Stimulated activated CD4-positive, alpha-beta T cell treated with anti-CD3 and anti-CD28 coated beads, Interleukin-4, amount 100 ng/mL, for 1 hour (primary cell): ENCODE measurements around the gene POC1A.
A peak's percentile ranks its signal among the peaks of the same experiment; 100 is the strongest.

Source experiments
- DNase-seq: peaks from one replicate; pipeline ENCODE4 v3.0.0-alpha.2; 2020

Gene POC1A

DNA sequence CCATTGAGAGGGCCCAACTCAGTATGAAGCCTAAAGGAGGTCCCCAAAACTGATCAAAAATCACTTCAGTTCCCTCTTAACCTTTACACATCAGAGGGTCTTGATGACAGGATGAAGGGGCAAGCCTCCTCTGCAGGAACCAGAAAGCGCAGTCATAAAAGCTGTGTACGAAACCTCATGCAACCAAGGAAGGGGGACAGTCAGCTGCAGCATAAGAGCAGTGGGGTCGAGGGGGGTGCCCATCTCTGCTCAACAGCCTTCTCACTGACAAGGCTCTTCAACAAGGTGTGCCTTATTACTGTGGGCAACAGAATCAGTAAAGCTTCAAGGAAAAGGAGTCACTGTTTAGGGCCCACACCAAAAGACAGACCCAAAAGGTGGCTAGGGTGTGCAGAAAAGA lies 3.9 kb downstream of the POC1A start:
- no peak for DNase-seq

DNA sequence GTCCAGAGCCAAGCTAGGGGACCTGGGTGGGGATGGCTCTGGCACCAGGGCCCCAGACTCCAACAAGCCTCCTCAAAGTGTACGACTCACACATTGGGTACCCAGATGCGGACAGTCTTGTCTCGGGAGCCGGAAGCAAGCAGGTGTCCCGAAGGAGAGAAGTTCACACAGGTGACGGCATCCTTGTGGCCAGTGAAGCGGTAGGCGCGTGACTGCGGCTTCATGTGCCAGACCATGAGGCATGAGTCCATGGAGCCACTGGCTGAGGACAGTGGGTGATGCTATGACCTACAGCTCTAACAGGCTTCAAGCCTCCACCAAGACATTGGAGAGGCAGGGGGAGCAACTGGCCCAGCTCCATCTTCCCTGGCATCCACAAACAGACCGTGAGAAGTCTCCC lies 4.5 kb downstream of the POC1A start:
- no peak for DNase-seq

DNA sequence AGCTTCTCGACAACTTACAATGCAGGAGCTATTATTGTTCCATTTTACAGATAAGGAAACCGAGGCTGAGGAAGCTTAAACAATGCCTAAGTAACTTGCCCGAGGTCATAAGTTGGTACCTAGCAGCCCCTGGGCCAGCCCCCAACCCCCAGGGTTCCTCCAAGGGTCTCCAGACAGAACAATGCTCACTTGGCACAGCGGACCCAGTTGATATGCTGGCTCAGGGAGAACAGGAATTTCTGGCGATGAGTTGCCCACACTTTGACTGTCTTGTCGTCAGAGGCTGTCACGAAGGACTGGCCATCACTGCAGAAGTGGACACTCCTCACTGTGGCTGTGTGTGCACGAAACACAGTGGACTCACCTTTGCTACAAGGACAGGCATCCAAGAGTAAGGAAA lies 5.2 kb downstream of the POC1A start:
- DNase-seq: no peak

DNA sequence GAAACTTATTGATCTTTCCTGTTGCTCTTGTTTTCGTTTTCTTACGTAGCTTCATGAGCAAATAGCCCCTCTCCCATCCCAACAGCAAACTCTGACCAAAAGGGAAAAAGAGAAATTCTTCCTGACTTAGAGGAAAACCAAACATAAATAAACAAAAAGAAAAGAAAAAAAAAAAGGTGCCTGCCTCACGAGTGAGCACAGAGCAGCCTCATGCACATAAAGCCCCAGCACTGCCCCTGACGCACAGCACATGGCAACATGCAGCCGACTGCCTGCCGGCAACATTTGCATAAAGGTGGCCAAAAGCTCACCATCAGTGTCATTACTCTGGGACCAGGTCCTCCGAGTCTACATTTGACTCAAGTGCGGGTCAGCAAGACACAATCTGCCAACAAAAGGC lies 6.4 kb downstream of the POC1A start:
- no peak for DNase-seq

DNA sequence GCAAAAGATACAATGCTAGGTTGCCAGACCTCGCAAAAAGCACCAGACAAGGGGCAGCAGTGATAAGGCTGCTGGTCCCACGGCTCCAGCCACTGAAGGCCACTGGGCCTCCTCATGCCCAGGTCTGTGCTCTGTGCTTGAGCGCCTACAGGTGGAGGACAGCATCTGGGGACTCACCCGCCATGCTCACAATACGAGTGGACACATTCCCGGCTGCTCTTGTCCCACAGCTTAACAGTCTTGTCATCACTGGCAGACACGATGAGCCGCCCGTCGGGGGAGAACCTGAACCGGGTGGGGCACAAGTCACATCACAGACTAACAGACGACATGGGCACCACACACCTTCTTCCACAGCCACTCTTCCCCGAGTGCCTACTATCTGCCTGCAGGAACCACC lies 7.4 kb downstream of the POC1A start:
- DNase-seq: no peak

DNA sequence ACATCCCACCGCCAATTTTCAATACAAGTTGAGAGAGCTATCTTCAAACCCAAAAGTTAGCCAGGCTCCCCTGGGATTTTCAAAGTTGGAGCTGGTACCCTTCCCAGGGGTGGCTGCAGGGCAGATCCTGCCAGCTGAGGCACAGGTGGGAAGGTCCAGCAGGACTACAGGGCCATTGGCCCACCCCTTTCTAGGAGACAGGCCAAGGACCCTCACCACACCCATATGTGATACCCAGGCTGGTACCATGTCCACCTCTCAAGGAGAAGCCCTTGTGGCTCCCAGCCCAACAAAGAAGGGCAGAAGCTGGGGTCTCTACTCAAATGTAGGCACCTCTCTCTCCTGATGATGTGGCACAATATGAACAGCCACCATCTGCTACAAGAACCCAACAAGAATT lies 8.0 kb downstream of the POC1A start:
- DNase-seq: no peak

DNA sequence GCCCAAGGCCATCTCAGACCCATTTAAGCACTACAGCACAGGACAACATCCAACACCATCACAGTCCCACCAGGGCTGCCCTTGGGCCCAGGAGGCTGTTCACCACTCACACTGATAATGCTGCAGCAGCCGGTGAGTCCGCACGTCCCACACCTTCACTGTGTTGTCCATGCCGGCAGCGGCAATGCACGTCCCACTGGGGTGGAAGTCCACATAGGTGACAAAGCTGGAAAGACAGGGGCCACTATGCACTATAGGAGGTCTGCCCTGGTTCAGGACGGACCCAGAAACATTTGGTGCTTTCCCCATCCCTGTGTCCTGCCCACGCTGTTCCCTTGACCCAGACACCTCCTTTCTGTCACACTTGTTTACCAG lies 8.5 kb downstream of the POC1A start:
- no peak for DNase-seq

DNA sequence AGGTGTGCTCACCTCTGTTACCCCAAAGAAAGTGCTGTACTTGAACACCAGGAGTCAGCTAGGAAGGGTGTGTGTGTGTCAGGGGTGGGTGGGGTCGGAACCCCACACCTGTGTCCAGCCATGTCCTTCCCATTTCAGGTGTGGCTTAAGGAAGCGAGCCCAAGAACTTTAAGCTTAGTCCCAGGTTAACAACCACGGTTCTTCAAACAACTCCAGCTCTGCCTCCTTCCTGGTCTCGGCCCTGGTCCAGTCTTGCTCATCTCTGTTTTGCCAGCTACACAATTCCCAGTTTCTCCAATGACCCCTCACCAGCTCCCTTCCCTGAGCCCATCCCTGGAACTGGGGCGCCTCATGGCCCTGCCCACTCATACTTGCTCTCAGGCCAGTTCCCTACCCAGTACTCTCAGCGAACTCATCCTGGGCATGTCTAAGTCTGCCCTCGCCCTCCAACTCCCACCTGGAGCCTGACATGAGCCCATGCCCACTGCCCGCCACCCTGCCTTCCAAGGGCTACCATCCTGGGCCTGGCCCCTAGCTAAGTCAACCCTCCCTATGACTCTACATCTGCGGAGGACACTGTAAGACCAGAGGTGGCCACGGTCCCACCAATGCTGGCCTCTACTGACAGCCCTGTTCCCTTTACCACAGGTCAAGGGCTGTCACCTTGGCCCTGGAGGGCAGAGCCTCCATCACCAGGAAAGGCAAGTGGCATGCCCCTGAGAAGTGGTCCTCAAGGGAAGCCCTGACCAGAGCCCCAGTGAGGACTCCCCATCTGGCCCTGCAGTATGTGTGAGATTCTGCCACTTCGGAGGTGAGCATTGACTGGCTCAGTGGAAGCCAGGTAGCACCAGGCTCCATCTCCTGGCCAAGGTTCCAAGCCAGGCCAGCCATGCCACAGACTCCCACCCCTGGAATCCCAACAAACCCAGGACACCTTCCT lies 9.2 kb downstream of the POC1A start:
- DNase-seq: no peak

DNA sequence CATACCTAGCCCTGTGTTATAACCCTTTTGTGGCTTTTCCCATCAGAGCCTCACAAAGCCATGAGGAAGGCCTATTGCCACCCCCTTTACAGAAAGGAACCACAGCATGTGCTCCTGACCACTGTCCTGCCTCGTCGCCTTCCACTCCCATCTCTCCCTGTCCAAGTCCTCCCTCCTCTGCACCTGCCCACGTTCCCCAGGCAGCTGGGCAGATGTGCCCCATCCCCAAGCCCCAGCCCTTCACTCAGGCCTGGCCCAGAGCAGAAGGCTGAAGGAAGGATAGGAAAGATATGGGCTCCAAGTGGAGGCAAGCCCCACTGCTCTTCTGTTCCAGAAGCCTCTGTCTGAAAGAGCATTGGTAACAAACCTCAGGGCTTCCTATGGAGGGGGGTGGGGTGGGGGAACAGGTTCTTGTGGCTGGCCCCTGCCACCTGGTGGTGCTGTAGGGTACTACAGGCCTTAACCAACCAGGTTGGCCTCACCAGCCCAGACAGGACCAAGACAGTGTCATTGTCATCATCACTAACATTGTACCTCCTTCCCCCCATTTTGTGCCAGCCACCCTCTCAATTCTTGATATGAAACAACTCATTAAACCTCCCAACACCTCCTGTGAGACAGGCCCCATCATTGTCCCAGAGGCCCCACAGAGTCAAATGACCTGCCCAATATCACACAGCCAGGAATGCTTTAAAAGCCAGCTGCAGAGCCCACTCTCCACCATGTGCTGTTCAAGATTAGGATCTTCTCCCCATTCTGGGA lies 10.0 kb downstream of the POC1A start:
- peak; percentile 85 for DNase-seq

DNA sequence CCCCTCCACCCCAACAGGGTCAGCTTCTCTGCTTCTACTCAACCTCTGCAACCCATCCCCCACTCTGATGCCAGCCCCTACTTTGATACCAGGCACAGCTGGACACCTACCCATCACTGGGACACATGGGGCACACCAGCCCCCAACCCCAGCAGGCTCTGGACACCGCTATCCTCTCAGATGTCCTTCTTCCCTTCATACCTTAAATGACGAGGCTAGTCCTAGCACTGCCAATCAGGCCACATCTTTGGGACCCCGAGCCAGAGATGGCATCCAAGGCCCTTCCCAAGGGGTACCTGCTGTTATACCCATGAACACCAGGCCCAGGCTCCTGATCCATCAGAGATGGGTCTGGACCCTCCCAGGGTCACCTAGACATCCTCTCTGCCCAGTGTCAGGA lies 10.6 kb downstream of the POC1A start:
- DNase-seq: no peak

DNA sequence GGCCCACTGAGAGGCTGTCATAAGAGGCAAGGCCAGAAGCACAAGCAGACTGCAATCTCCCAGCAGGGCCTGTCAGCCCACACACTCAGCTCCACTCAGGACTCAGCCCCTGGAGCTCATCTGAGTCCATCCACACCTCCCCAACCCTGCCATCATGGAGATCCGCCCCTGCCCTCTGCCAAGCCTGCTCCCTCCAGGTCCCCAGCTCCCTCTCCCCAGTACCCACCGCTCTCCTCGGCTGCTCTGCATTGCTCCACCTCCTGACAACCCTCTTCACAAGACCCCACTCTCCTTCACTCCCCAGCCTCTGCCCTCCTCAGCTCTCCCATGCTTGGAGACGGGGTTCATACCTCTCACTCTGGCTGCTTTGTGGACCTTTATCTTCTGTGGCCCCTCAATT lies 11.1 kb downstream of the POC1A start:
- no peak for DNase-seq

DNA sequence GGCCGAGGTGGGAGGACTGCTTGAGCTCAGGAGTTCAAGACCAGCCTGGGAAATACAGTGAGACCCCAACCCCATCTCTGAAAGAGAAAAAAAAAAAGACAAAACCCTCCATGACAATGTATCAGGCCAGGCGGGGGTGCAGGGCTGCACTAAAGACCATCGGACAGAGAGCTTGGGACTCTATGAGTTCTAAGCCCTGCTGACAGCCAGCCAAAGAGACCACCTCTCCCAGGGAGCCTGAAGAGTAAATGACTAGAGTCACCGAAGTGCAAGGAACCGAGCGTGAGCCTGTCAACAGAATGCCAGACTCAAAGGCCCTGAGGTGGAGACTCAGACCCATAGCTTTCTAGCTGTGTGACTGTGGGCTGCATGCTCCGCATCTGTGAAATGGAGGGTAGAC lies 12.5 kb downstream of the POC1A start:
- DNase-seq: no peak

DNA sequence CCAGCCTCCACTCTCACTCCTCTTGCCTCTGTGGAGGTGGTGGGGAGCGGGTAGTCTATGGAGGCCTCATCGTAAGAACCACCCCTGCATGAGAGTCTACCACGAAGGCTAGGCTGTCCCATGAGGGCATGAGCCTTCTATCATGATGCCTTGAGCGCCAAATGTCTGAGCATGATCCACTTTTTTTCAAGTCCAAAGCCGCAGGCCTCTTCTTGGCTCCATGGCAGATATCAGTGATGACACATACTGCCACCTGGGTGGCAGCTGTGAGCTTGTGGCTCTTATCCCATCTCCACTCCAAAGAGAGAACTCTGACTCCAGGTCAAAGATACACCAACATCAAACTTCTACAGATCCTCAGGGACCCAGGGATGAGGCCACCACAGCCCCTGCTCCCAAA lies 13.5 kb downstream of the POC1A start:
- no peak for DNase-seq

DNA sequence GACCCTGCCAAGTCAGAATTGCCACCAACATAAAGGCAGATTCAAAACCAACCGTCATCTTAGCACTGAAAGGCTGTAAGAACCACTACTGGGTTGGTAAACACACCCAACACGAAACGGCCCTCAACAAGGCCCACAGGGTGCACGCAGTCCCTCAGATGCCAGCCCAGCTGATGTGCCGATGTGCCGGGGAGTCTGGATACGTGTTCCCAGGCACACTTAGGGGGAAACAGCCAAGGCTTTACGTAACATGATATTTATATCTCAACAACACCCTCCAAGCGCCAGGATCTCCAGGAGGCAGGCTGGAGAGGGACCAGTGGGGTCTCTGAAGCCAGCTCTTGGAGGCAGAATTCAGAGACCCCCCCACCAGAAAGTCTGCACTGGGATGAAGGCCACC lies 14.2 kb downstream of the POC1A start:
- no peak for DNase-seq

DNA sequence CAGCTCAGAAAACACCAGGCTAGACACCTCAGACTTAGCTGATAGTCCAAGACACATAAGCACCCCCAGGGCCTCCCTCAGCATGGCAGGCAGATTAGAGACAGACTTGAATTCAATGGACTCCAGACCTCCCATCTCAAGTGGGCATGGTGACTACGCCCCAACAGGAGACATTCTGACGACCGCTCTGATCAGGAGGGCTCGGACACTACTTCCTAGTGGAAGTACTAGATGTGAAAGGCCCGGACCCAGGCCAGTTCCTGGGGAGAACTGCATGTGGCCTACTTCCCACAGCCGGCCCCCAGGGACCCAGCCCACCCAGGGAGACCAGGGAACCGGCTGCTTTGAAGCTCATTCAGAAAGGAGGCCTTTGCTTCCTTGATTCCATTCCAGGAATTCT lies 16.9 kb downstream of the POC1A start:
- no peak for DNase-seq

DNA sequence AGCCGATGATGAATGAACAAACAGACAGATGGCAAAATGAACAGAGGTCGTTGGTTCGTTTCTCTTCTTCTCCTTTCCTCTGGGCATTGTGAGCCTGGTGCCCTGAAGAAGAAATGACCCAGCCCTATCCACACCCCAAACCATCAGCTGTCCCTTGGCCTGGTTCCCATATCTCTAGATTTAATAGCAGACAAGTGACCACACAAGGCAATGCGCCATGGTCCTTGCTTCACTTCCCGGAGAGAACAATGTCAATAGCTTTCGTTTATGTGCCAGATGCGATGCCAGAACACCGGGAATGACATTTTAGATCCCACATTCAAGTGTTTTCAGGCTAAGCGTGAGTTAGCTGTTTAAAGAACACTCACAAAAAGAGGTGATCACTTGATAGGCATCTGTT lies 17.7 kb downstream of the POC1A start:
- no peak for DNase-seq

DNA sequence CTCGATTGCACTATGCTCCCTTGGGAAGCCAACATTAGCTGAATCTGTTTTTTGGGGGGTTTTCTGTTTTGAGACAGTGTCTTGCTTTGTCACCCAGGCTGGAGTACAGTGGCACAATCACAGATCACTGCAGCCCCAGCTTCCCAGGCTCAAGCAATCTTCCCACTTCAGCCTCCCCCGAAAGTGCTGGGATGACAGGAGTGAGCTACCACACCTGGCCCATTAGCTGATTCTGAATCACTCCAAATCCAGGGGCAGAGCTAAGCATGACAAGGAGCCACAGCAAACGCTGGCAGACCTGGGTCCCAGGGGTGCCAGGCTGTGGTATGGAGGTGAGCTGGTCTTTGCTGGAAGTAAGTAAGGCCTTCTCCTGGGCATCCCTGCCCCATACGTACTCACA lies 18.9 kb downstream of the POC1A start:
- no peak for DNase-seq

DNA sequence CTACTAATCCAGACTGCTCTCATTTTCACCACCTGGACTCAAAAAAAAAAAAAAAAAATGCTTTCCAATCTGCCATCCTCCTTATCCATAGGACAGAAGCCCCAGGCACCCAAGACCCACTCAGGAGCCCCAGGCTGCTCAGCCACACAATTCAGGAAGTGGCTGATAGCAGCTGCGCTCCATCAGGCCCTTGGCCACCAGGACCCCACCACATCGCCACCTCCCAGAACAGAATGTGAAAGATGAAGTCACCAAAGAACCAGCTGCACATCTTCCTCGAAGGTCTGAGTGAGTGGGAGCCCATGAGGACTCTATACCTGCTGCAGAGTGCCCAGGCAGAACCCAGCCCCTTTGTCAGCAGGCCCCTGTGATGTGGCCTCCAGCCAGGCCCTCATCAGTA lies 19.5 kb downstream of the POC1A start:
- no peak for DNase-seq

DNA sequence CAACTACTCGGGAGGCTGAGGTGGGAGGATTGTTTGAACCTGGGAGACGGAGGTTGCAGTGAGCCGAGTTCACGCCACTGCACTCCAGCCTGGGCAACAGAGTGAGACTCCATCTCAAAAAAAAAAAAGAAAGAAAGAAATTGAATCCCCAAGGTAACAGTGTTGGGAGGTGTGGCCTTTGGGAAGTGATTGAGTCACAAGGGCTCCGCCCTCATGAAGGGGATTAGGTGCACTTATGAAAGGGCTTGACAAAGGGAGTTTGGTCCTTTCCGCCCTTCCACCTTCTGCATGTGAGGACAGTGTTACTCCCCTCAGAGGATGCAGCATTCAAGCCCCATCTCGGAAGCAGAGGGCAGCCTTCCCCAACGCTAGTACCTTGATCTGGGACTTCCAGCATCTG lies 21.3 kb downstream of the POC1A start:
- no peak for DNase-seq

DNA sequence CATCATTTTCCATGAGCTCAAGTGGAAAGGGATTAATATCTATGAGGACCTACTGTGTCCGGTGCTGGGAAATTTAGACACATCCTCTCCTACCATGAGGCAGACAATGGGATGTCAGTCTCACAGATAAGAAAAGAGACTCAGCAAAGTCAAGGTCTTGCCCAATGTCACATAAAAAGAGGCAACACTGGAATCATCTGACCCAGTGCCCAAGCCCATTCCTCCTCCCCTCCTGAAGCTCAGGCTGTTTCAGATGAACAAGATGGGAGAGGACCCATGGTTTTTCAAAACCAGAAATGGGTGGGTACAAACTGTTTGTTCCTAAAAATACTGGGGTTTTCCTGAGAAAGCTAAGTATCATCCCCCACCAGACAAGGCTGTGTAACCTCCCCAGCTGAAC lies 22.2 kb downstream of the POC1A start:
- no peak for DNase-seq

DNA sequence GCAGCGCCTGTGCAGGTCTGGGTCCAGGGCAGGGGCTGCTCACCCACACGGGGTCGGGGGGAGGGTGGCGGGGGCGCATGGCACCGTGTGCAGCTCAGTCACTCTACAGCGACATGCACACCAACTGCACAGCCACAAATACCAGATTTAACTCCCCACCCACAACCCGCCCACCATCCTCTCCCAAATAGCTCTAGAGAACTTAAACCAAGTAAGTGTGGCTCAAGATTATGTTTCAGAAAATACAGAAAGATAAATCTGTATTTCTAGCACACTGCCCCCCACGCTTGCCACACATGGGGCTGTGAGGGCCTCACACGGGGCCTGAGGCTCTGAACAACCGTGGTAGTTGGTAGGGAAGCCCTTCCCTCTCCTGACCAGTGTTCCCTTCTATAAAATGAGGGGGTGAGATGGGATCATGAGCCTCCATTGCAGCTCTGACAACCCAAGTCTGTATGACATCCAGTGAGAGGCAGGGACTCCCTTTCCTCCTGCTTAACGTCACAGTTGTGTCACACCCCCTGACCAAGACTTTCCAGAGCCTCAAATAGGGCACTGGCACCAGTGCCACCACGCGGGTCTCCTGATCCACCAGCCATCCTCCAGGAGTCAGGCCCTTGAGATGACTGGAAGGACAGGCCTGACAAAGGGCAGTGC lies 23.1 kb downstream of the POC1A start:
- DNase-seq: no peak

DNA sequence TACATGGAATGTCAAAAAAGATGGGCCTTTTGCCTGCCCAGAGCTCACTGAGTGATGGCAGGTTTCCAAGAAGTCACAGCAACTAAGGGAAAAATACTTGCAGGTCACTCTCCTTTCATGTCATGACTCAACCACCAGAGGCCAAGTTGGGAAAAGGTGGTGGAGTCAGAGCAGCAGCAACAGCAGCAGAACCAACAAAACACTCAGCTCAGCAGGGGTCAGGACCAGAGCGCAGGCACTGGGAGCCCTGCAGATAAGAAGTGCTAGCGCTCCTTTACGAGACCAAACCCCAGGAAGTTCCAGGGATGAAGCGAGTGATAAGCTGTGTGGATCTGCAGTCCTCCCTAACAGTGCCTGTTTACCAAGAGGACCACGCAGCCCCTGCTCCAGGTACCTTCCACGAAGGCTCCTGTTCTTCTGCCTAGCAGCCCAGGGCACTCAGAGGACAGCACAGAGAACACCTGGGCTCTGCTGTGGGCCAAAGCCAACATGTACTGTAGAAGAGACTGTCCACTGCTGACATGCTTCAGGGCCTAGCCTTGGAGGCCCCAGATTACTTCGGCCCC lies 26.0 kb downstream of the POC1A start:
- no peak for DNase-seq

DNA sequence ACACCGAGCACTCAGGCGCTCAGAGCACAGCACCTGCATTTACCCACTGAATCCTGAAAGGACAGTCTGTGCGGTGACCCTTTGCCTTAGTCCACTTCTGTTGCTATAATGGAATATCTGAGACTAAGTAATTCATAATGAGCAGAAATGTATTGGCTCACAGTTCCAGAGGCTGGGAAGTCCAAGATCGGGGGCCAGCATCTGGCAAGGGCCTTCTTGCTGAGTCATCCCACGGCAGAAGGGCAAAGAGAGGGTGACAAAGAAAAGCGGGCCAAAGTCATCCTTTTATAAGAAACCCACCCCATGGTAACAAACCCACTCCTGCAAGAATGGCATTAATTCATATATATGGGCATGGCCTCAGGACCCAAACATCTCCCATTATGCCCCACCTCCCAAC lies 27.7 kb downstream of the POC1A start:
- no peak for DNase-seq

DNA sequence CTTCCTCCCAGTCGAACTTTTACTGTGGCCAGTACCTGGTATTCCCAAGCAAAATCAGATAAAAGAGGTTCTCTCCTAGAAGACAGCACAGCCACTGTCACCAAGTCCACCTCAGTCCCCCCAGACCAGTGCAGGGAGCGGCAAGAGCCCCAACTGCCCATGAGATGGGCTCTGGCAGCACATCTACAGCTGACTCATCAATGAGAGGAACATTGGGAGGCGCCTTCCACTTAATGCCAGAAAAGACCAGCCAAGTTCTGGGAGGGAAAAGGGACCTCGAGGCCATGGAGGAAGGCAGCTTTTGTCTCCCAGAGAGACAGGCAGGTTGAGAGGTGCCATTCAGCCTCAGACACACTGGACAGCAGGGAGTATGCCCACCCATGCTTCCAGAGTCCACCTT lies 28.2 kb downstream of the POC1A start:
- no peak for DNase-seq
